Measurements from ENCODE around the gene GRK5.

GRCh38 chr10:119391440-119392251 lies 184.3 kb downstream of the GRK5 start:
- TF ChIP-seq, protein P1, sequence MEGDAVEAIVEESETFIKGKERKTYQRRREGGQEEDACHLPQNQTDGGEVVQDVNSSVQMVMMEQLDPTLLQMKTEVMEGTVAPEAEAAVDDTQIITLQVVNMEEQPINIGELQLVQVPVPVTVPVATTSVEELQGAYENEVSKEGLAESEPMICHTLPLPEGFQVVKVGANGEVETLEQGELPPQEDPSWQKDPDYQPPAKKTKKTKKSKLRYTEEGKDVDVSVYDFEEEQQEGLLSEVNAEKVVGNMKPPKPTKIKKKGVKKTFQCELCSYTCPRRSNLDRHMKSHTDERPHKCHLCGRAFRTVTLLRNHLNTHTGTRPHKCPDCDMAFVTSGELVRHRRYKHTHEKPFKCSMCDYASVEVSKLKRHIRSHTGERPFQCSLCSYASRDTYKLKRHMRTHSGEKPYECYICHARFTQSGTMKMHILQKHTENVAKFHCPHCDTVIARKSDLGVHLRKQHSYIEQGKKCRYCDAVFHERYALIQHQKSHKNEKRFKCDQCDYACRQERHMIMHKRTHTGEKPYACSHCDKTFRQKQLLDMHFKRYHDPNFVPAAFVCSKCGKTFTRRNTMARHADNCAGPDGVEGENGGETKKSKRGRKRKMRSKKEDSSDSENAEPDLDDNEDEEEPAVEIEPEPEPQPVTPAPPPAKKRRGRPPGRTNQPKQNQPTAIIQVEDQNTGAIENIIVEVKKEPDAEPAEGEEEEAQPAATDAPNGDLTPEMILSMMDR (IDR thresholded peaks at IDR 0.05) = no peak
- TF ChIP-seq POLR2A (IDR thresholded peaks at IDR 0.05) = no peak

Data from Peyer's patch (tissue), 4 donors.